HG03571 (cell line): ENCODE measurements around the gene MACF1.
"Not testable (repeated sequence)": the region's sequence is repeated elsewhere in the genome, so short reads cannot be mapped to it uniquely, and the experiment has no call there.

Experiments used
- ATAC-seq: cut with Tn5 transposase; IDR thresholded peaks from one replicate; pipeline ENCODE4 v1.9.1; 2021; ENCODE audit not compliant: unreplicated experiment

Gene MACF1

GRCh38 chr1:39488012-39488545, 283.6 kb downstream of the MACF1 start:
- no peak for ATAC-seq

GRCh38 chr1:39488793-39489566, 284.5 kb downstream of the MACF1 start:
- ATAC-seq, result no peak

- no peak for ATAC-seq
Measured at GRCh38 chr1:39489567-39490239, 285.2 kb downstream of the MACF1 start.

- peak; percentile 20 for ATAC-seq
Measured at GRCh38 chr1:39490596-39491145, 286.2 kb downstream of the MACF1 start.

GRCh38 chr1:39491146-39491921, 286.8 kb downstream of the MACF1 start, which contains the start of gene BMP8A:
Gene BMP8A (plus strand): TSS chr1:39491636. CDS start chr1:39491992, 356 bp downstream.
- peak; percentile 58 for ATAC-seq

GRCh38 chr1:39492118-39493042, 287.9 kb downstream of the MACF1 start:
- ATAC-seq, result not testable (repeated sequence)

GRCh38 chr1:39493043-39493810, 288.7 kb downstream of the MACF1 start:
- not testable (repeated sequence) for ATAC-seq

GRCh38 chr1:39494671-39495410, 290.3 kb downstream of the MACF1 start:
- ATAC-seq, result no peak

GRCh38 chr1:39496520-39496919, 292.0 kb downstream of the MACF1 start:
- not testable (repeated sequence) for ATAC-seq

- ATAC-seq, result no peak
Measured at GRCh38 chr1:39497585-39497984, 293.1 kb downstream of the MACF1 start.

GRCh38 chr1:39498096-39498710, 293.7 kb downstream of the MACF1 start:
- not testable (repeated sequence) for ATAC-seq

- not testable (repeated sequence) for ATAC-seq
Measured at GRCh38 chr1:39498821-39499220, 294.3 kb downstream of the MACF1 start.

GRCh38 chr1:39499668-39500067, 295.2 kb downstream of the MACF1 start:
- no peak for ATAC-seq

- ATAC-seq, result no peak
Measured at GRCh38 chr1:39500862-39501389, 296.4 kb downstream of the MACF1 start.

- ATAC-seq, result no peak
Measured at GRCh38 chr1:39501666-39502065, 297.2 kb downstream of the MACF1 start.

- ATAC-seq, result not testable (repeated sequence)
Measured at GRCh38 chr1:39504436-39504835, 299.9 kb downstream of the MACF1 start.

GRCh38 chr1:39505289-39505688, 300.8 kb downstream of the MACF1 start:
- ATAC-seq, result no peak
